Neural cell (in vitro differentiated cells): Measurements from ENCODE around the gene PDE4D. TPM values are rescaled to one million over a fixed set of nuclear protein-coding genes. Genes with fewer than 3 reads are reported as not detected.

Source experiments
- H2AFZ ChIP-seq: fragments of 200-600, 300-800 bp; sonication (generic), shearing (Covaris generic); 2 replicates; pipeline ENCODE4 v1.6.0; 2014; ENCODE audit warnings: low read depth, mild to moderate bottlenecking, antibody characterized with exemption, low read length, moderate library complexity
- H3F3A ChIP-seq: fragments of 200-600 bp; shearing (Covaris generic); 2 replicates; pipeline ENCODE4 v1.6.1; 2016; ENCODE audit warnings: mild to moderate bottlenecking, moderate library complexity, mixed read lengths, antibody characterized with exemption, low read length; ENCODE audit not compliant: insufficient read depth, poor library complexity, severe bottlenecking
- H3K27ac ChIP-seq: fragments of 200-600, 300-800 bp; sonication (generic), shearing (Covaris generic); 2 replicates; pipeline ENCODE4 v1.5.1; 2014; ENCODE audit warnings: mild to moderate bottlenecking, low read length, moderate library complexity
- H3K27me3 ChIP-seq: fragments of 300-800, 200-600 bp; sonication (generic), shearing (Covaris generic); 2 replicates; pipeline ENCODE4 v1.6.0; 2014; ENCODE audit warnings: mild to moderate bottlenecking, low read depth, low read length, moderate library complexity; ENCODE audit not compliant: insufficient read depth
- H3K36me3 ChIP-seq: fragments of 300-800, 200-600 bp; sonication (generic), shearing (Covaris generic); 2 replicates; pipeline ENCODE4 v1.5.1; 2014; ENCODE audit warnings: mild to moderate bottlenecking, antibody characterized with exemption, low read length, moderate library complexity; ENCODE audit not compliant: insufficient read depth
- H3K4me2 ChIP-seq: fragments of 300-800, 200-600 bp; sonication (generic), shearing (Covaris generic); 2 replicates; pipeline ENCODE4 v1.6.0; 2014; ENCODE audit warnings: mild to moderate bottlenecking, low read length
- H3K4me3 ChIP-seq: fragments of 300-800, 200-600 bp; sonication (generic), shearing (Covaris generic); 2 replicates; pipeline ENCODE4 v1.5.1; 2014; ENCODE audit warnings: mild to moderate bottlenecking, low read length, moderate library complexity
- H3K79me2 ChIP-seq: fragments of 200-600 bp; shearing (Covaris generic); replicated peaks from 2 replicates; pipeline ENCODE4 v1.6.0; 2014; ENCODE audit warnings: mild to moderate bottlenecking, low read length, moderate library complexity; ENCODE audit not compliant: insufficient read depth
- H3K9ac ChIP-seq: fragments of 300-800, 200-600 bp; sonication (generic), shearing (Covaris generic); 2 replicates; pipeline ENCODE4 v1.6.1; 2016; ENCODE audit warnings: mild to moderate bottlenecking, low read length, mixed read lengths
- H3K9me2 ChIP-seq: fragments of 200-600 bp; shearing (Covaris generic); 2 replicates; pipeline ENCODE4 v1.6.1; 2016; ENCODE audit warnings: mild to moderate bottlenecking, low read length, mixed read lengths; ENCODE audit not compliant: insufficient read depth
- H3K9me3 ChIP-seq: fragments of 200-600, 300-800 bp; sonication (generic), shearing (Covaris generic); 2 replicates; pipeline ENCODE4 v1.6.1; 2016; ENCODE audit warnings: mild to moderate bottlenecking, mixed run types, low read length, moderate library complexity, mixed read lengths
- H4K20me1 ChIP-seq: fragments of 200-600 bp; shearing (Covaris generic); 2 replicates; pipeline ENCODE4 v1.6.1; 2016; ENCODE audit warnings: mild to moderate bottlenecking, mixed run types; ENCODE audit not compliant: insufficient read depth
- CTCF ChIP-seq: fragments of 450-650 bp; IDR thresholded peaks from 2 replicates; pipeline ENCODE4 v1.5.1; 2014; ENCODE audit warnings: antibody characterized with exemption, mild to moderate bottlenecking, moderate library complexity; ENCODE audit not compliant: poor library complexity, severe bottlenecking
- EP300 ChIP-seq: fragments of 450-650 bp; conservative IDR thresholded peaks from 2 replicates; pipeline ENCODE4 v1.6.1; 2014; ENCODE audit warnings: antibody characterized with exemption, mild to moderate bottlenecking, moderate library complexity; ENCODE audit not compliant: poor library complexity, severe bottlenecking
- EZH2 ChIP-seq: fragments of 200-600, 300-800 bp; shearing (Covaris generic), sonication (generic); IDR thresholded peaks from 2 replicates; pipeline ENCODE4 v1.6.1; 2014; ENCODE audit warnings: antibody characterized with exemption, low read length, borderline replicate concordance, mild to moderate bottlenecking; ENCODE audit not compliant: insufficient read depth, poor library complexity, severe bottlenecking
- MXI1 ChIP-seq: fragments of 450-650 bp; conservative IDR thresholded peaks from 2 replicates; pipeline ENCODE4 v1.6.1; 2014; ENCODE audit warnings: antibody characterized with exemption, mild to moderate bottlenecking; ENCODE audit not compliant: poor library complexity, severe bottlenecking
- POLR2AphosphoS5 ChIP-seq: IDR thresholded peaks from 2 replicates; pipeline ENCODE4 v1.6.1; 2012
- RAD21 ChIP-seq: fragments of 450-650 bp; conservative IDR thresholded peaks from 2 replicates; pipeline ENCODE4 v1.6.1; 2014; ENCODE audit warnings: antibody characterized with exemption, mild to moderate bottlenecking, moderate library complexity
- REST ChIP-seq: IDR thresholded peaks from 2 replicates; pipeline ENCODE4 v1.6.1; 2012; ENCODE audit warnings: borderline replicate concordance
- SMC3 ChIP-seq: fragments of 450-650 bp; conservative IDR thresholded peaks from 2 replicates; pipeline ENCODE4 v1.6.1; 2014; ENCODE audit warnings: antibody characterized with exemption, mild to moderate bottlenecking, moderate library complexity; ENCODE audit not compliant: poor library complexity
- TAF1 ChIP-seq: IDR thresholded peaks from 2 replicates; pipeline ENCODE4 v1.6.1; 2012; ENCODE audit warnings: low read depth
- polyA plus RNA-seq: library from polyadenylated mRNA; depleted of rRNA; stranded (reverse); fragments of >200 nt; gene quantifications from 2 replicates; pipeline ENCODE4 v1.2.3, GENCODE V29; 2014

Gene PDE4D
- polyA plus RNA-seq, 1 donor from 2014 or later, result 42.8 TPM

GRCh38 chr5:59021837-59022514 lies 871.5 kb downstream of the PDE4D start:
- Histone ChIP-seq H3K79me2 (peaks cover 4% of the 10 kb centered on the region), H3K36me3 (no peaks in the 10 kb centered on the region), H3K4me2 (no peak overlapping the region), H3K27me3 (no peaks in the 10 kb centered on the region), H3K9ac (no peak overlapping the region), H2AFZ (no peak overlapping the region), H4K20me1 (no peaks in the 10 kb centered on the region), H3K9me2 (no peaks in the 10 kb centered on the region), H3K9me3 (no peaks in the 10 kb centered on the region), H3K4me3 (no peak overlapping the region), H3F3A (no peaks in the 10 kb centered on the region), H3K27ac (no peak overlapping the region)
- TF ChIP-seq EP300, result no peak
- TF ChIP-seq CTCF, result no peak
- TF ChIP-seq MXI1, result no peak
- no peak for TF ChIP-seq POLR2AphosphoS5
- TF ChIP-seq SMC3, result no peak
- no peak for TF ChIP-seq REST
- no peak for TF ChIP-seq TAF1
- no peak for TF ChIP-seq RAD21
- no peak for TF ChIP-seq EZH2

- no peak overlapping the region for H3K4me3 ChIP-seq
- no peaks in the 10 kb centered on the region for H3F3A ChIP-seq
- no peak overlapping the region for H2AFZ ChIP-seq
- no peak overlapping the region for H3K27ac ChIP-seq
- no peak overlapping the region for H3K9ac ChIP-seq
- H3K9me3 ChIP-seq, result no peaks in the 10 kb centered on the region
- no peaks in the 10 kb centered on the region for H3K27me3 ChIP-seq
- no peaks in the 10 kb centered on the region for H4K20me1 ChIP-seq
- no peaks in the 10 kb centered on the region for H3K9me2 ChIP-seq
- peaks cover 4% of the 10 kb centered on the region for H3K79me2 ChIP-seq
- TF ChIP-seq EP300 (no peak), SMC3 (no peak), EZH2 (no peak), POLR2AphosphoS5 (no peak), CTCF (no peak), MXI1 (no peak), TAF1 (no peak), RAD21 (no peak), REST (no peak)
- H3K4me2 ChIP-seq, result no peak overlapping the region
- no peaks in the 10 kb centered on the region for H3K36me3 ChIP-seq
These were observed 872.2 kb downstream of the PDE4D start for GRCh38 chr5:59021286-59021673.
